DMS53 (cell line): Measurements from ENCODE around the gene CNNM2.

Experiments
- DNase-seq: peaks from one replicate; lab custom pipeline; 2025; lab: John Stamatoyannopoulos, UW

The CNNM2 gene

DNA sequence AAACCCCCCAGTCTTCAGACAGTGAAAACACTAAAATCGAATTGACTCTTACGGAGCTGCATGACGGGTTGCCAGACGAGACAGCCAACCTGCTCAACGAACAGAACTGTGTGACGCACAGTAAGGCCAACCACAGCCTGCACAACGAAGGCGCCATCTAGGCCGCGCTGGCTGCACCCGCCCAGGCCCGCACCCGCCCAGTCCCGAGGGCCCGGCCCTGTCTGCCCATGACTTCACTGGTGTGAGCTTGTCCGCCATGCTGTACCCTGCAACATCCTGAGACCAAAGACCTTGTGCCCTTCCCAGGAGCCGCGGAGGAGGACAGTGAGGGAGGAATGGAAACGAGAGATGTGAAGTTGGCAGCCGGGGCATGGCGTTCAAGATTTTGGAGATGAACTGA, 158.9 kb downstream of the CNNM2 start:
- no peak for DNase-seq

GRCh38 chr10:103077491-103078308, 159.6 kb downstream of the CNNM2 start:
- no peak for DNase-seq

DNA sequence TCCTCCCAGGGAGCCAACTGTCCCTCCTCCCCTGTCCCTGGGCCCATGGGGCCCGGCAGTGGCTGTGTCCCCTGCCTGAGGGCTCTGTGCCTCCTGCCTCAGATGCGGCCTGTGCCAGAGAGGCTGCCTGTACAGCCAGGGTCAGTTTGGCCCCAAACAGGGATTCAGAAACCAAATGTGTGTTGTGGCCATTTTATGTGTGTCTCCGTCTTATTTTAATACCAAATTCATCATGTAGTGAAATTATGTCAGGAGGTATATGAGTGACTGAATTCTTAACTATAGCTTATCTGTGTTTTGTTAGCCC, 160.2 kb downstream of the CNNM2 start:
- DNase-seq: no peak

GRCh38 chr10:103078676-103079075, 160.6 kb downstream of the CNNM2 start:
- DNase-seq: no peak

DNA sequence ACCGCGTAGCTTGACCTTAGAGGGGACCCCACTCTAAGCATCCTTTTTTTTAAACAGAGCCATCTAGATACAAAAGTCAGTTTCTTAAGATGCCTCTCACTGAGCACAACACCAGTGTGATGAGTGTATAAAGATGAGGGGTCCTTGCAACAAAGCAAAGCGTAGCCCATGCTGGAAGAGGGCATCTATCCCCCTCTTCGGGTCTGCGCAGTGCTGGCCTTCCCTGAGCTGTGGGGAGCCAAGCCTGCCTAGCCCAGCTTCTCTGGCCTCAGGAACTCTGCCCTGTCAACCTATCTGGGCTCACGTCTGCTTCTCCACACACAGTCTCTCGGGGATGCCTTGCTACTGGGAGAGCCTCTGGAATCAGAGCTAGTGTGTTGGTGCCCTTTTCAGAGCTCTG, 161.0 kb downstream of the CNNM2 start:
- DNase-seq: no peak

DNA sequence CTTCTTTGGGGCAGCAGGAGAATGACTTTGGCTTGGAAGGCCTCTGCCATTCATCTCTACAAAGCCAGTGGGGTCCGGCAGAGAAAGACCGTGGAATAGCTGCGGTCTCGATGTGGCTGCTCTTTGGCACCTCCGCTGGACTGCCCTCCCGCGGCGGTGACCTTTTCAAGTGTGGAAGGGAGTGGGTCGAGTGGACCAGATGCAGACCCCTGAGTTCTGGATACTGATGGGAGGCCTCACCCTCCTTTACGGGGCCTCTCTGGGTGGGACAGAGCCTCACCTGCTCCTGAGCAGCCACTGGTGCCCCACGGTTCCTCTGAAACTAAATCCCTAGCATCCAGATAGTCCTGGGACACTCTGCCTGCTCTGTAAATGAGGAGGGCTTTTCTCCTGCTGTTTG, 161.9 kb downstream of the CNNM2 start:
- no peak for DNase-seq

DNA sequence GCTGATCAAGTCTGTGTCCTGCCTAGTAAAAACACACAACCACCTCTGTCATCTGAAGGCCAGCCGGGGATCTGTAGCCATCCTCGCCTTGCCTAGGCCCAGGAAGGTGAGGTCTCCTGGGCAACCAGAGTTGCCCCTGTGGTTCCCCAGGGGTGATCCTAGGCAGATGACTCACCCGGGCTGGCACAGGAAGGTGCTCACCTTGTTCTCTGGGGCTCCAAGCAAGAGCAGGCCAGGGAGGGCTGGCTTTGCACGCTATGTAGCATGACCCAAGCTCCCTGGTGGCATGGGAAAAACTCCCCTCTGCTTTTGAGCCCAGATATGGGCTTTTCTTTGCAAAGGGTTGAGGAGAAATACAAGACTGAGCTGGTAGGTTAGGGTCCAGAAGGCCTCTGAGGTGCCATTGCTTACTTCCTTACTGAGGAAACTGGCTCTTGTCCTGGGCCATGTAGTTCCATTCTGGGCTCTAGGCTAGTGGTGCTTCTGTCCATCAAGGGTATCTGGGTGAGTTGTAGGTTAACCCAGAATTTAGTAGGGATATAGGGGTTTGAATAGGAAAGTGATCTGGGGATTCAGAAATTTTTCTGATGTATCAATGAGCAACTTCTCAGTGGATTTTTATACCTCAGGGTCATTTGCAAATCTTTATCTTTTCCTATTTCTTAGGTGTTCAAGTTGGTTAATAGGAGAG, 162.9 kb downstream of the CNNM2 start:
- peak; percentile 17 for DNase-seq

DNA sequence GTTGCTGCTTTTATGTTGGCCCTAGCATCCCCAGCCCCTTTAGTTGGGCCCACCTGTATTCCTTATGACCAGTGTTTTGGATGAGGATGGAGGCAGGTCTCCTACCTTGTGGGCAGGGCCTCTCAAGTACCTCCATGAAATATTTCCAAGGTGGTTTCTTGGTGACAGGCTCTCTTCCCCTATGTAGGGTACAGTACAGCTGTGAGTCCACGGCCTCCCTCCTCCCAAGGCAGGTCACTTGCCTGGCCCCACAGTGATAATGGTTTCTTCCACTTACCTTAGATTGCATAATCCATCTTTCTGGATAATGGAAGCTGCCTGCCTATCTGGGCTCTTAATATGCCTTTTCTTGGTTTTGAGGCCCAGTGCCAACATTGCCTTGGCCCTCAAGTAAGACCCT, 164.6 kb downstream of the CNNM2 start:
- no peak for DNase-seq

GRCh38 chr10:103083266-103083976, 165.3 kb downstream of the CNNM2 start:
- DNase-seq: no peak

GRCh38 chr10:103083977-103084320, 165.9 kb downstream of the CNNM2 start:
- DNase-seq: no peak

GRCh38 chr10:103086261-103086660, 168.2 kb downstream of the CNNM2 start:
- DNase-seq: no peak

DNA sequence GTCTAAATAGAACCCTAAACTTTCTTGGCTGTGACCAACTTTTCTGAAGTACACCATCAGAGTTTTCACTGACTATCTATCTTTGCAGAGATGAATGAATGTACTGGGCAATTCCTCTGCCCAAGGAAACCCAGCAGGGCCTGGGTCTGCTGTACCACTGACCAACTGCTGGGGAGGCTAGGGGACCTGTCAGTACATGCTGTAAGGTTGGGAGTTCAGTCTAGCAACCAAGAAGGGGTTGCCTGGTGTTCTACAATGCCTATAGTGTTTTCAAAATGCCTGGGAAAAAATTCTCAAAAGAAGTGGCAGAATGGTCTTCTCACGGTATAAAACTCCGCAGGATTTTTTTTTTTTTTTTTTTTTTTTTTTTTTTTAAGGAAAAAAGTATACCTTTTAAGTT, 168.7 kb downstream of the CNNM2 start:
- no peak for DNase-seq

GRCh38 chr10:103089493-103089892, 171.4 kb downstream of the CNNM2 start:
- DNase-seq: no peak

GRCh38 chr10:103090911-103091310, 172.8 kb downstream of the CNNM2 start:
- DNase-seq: no peak

DNA sequence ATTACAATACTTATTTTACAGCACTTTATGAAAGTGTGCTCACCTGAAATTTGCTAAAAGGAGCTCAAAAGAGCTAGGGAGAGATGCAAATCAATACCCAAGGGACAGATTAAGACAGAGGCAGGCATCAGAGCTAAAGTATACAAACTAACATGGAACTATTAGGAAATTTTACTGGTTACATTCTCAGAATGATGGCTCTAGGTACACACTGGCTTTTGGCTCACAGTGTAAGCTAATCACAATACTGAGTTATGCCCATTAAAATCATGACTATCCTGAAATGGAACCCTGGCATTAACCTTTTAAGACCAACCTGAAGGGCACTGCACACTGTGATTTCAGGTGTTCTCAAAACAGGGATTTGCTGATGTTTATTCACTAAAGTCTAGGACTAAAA, 176.9 kb downstream of the CNNM2 start:
- DNase-seq: no peak

GRCh38 chr10:103096130-103096529, 178.0 kb downstream of the CNNM2 start:
- no peak for DNase-seq

- DNase-seq: no peak
These were observed 180.1 kb downstream of the CNNM2 start for GRCh38 chr10:103098240-103098639.

GRCh38 chr10:103100620-103101019, 182.5 kb downstream of the CNNM2 start:
- no peak for DNase-seq

DNA sequence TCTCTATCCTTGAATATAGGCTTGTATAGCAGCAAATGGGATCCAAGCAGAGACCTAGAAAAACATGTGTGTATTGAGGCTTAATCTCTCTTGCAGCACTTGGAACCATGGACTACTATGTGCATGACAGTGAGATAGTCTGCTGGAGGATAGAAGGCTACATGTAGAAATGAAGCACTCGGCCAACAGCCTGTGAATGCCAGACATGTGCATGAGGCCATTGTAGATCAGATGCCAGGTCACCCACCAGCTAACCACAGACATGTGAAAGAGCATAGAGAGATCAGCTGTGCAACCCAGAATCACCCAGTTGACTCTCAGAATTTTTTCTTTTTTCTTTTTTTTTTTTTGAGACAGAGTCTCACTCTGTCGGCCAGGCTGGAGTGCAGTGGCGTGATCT, 184.1 kb downstream of the CNNM2 start:
- DNase-seq: no peak

DNA sequence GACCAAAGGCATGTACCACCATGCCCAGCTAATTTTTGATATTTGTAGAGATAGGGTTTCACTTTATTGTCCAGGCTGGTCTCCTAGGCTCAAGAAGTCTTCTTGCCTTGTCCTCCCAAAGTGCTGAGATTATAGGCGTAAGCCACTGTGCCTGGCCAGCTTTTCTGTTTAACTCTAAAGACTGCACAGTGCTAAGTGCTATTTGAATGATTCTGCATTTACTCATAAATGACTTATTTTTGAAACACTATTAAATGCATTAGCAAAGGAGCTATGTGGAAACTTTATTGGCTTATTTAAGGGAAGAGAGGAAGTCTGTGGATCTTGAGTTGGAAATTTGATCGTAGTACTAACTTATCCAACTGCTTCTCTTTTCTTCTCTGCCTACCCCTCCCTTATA, 185.9 kb downstream of the CNNM2 start:
- no peak for DNase-seq

GRCh38 chr10:103104721-103105120, 186.6 kb downstream of the CNNM2 start:
- no peak for DNase-seq

DNA sequence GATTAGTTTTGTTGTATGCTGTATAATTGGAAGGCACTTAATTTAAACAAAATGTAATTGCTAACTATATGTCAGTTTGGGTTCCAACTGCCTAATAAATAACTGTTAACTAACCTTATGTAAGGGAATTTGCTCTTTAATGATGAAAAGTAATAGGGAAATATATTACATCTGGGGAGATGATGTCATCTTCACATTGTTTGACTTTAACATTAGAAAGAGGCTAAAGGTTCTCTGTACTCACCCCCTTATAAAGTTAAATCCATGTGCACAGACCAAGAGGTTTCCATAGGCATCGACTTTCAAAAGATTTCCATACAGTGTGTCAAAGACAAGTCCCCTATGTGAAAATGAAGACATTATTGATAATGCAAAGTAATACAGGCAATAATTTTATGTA, 187.4 kb downstream of the CNNM2 start:
- no peak for DNase-seq

DNA sequence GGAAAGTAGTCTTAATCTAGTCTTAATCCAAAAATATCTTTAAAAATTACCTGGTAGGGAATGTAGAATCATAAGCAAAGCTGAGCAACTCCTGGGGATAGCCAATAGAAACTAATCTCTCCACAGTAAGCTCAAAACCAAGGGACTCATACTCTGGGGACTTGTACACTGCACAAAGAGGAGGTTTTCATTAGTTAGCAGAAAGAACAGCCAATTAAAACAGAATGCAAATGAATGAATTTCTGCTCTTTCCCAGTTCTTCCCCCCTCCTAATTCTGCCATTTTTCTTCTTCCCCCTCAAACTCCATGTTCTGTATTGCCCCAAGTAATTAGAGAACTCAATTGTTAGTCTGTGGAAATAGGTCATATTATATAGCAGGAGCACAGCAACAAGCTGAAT, 188.4 kb downstream of the CNNM2 start:
- DNase-seq: no peak
